ENCODE results near the gene LHX2.
"Not testable (repeated sequence)": the region's sequence is repeated elsewhere in the genome, so short reads cannot be mapped to it uniquely, and the experiment has no call there.

Gene LHX2, protein sequence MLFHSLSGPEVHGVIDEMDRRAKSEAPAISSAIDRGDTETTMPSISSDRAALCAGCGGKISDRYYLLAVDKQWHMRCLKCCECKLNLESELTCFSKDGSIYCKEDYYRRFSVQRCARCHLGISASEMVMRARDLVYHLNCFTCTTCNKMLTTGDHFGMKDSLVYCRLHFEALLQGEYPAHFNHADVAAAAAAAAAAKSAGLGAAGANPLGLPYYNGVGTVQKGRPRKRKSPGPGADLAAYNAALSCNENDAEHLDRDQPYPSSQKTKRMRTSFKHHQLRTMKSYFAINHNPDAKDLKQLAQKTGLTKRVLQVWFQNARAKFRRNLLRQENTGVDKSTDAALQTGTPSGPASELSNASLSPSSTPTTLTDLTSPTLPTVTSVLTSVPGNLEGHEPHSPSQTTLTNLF

DNA sequence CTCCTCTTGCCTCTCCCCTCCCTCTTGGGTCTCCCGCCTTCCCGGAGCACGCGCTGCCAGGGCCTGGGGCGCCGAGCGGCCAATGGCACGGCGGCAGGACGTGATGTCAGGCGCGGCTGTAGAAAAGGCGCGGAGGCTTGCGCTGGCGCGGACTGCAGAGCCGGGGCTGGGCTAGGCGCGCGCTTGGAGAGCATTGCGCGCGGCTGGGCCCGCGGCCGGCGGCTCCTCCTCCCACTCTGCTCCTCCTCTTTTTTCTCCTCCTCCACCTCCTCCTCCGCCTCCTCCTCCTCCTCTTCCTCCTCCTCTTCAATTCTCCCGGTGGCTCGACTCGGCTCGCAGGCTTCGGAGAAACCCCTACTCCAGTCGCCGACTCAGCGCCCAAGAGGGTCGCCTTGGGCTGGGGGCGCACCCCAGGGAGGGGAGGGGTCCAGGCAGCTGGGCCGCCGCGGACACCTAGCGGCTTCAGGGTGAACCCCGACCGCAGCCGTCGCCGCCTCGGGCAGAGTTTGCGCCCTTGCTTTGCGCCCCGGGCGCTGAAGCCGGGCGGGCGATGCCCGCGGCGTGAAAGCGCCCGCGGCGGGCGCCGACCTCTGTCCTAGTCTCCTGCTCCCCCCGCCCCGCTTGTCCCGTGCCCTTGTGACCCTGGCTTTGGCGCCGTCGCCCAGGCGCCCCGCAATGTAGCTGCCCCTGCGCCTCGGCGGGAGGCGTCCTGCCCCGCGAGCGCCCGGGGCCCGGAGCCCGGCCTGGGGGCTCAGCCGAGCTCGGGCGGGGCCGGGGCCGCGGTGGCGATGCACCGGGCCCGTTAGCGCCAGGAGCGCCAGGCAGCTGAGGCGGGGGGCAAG, at the start of gene LHX2:
TSS of gene LHX2 (plus strand) at position 309 of the 842 bp plus-strand sequence. CDS start 581 bp downstream, outside the sequence.
- DNase-seq: no peak

DNA sequence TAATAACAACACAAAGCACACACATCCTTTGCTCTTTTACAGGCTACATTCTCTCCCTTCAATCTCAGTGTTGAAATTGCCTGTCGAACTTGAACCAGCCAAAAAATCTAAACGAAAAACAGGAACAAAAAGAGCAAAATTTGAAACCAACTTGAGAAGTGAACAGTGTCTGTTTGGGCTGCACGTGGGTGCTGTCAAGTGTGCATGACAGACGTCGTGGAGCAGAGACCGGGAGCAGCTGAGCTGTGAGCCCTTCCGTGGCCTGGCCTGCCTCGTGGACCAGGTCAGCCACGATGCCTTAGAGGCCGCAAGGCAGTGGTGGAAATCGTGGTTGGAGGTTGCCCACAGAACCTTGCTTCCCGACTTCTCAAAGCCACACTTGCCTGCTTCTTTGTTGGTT, 46.8 kb upstream of the LHX2 start:
- DNase-seq: no peak

- no peak for DNase-seq
These were observed 45.5 kb upstream of the LHX2 start for GRCh38 chr9:123965801-123966686.

- no peak for DNase-seq
These were observed 44.2 kb upstream of the LHX2 start for GRCh38 chr9:123967323-123967722.

GRCh38 chr9:123972618-123973017, 39.0 kb upstream of the LHX2 start:
- DNase-seq: no peak

DNA sequence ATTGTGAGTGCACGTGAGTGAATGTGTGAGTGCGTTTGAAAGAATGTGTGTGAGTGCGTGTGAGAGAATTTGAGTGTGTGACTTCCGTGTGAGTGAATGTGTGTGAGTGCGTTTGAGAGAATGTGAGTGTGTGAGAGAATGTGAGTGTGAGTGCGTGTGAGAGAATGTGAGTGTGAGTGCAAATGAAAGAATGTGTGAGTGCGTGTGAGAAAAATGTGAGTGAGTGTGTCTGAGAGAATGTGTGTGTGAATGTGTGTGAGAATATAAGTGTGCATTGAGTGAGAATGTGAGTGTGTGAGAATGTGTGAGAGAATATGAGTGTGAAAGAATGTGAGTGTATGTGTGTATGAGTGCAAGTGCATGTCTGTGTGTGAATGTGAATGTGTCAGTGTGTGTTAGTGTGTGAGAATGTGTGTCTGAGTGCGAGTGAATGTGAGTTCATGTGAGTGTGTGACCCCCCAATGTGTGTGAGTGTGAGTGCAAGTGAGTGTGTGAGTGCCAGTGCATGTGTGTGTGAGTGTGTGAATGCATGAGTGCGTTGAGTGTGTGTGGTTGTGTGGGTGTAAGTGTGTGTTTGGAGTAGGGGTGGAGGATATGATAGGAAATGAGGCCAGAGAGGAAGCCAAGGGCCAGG, 37.9 kb upstream of the LHX2 start:
- no peak for DNase-seq

DNA sequence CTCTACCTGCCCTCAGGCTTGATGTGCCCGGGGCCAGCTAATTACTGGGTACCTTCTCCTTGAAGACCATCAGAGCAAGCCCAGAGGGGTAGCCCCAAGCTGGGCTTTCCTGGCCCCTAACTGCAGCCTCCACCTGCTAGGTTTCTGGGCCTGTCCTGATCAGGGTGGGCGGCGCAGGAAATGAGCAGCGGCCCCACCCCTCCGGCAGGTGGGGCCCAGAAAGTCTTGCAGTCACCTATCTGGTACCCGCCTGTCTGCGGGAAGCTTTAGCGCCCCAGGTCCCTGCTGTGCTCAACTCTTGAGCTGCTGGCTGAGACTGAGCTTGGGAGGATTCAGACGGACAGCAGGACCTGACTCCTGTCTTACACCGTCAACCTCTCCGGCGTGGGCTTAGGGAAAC, 37.1 kb upstream of the LHX2 start:
- no peak for DNase-seq

GRCh38 chr9:123975871-123976270, 35.7 kb upstream of the LHX2 start:
- DNase-seq: no peak

DNA sequence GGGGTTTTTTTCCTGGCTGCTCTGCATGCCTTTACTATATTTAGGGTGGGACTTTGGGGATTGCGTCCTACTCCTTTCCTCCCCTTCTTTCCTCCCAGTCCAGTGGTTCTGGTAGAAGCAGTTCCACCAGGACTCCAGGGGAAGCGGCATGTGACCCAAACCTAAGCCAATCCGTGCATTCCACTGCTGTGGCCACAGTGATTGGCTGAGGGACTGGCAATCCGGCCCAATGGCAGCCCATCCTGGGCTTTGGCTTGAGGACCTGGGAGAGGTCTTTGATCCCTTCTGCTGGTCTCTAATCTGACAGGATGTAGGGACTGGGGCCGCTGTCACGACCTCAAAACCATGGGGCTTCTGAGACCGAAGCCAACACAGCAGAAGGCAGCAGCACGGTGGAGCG, 35.0 kb upstream of the LHX2 start:
- not testable (repeated sequence) for DNase-seq

- DNase-seq: no peak
These were observed 32.6 kb upstream of the LHX2 start for GRCh38 chr9:123978981-123979380.

GRCh38 chr9:123982535-123982934, 29.0 kb upstream of the LHX2 start:
- no peak for DNase-seq

GRCh38 chr9:123983047-123983446, 28.5 kb upstream of the LHX2 start:
- no peak for DNase-seq

DNA sequence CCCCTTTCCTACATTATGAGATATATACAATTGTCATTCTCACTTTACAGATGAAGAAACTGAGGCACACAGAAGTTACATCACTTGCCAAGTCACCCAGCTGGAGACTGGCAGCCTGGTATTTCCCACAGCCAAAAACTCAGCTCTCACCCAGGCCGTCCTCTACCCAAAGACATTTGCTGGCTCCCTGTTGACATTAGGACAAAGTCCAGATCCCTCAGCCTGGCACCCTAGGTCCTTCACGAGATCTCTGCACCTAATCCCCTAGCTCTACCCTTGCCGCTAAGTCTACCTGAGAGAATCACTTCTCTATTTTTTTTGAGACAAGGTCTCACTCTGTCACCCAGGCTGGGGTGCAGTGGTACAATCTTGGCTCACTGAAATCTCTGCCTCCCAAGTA, 26.8 kb upstream of the LHX2 start:
- no peak for DNase-seq

GRCh38 chr9:123985869-123986268, 25.7 kb upstream of the LHX2 start:
- DNase-seq: no peak

DNA sequence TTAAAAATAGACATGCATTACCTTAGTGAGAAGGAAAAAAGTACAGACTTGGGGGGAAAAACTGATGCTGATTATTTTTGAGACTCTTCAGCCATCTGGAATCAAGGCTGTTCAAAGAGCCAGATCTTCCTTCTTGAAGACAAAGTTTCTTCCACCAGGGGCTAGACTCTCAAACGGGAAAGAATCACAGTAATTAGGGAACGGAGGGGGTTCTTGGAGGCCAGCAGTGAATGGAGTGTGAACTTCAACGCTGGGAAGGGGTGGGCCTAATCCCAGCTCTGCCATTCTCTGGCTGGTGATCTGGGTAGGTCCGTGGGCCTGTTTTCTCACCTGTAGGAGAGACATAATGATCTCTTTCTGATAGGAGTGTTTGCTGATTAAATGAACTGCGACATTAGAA, 21.1 kb upstream of the LHX2 start:
- no peak for DNase-seq

DNA sequence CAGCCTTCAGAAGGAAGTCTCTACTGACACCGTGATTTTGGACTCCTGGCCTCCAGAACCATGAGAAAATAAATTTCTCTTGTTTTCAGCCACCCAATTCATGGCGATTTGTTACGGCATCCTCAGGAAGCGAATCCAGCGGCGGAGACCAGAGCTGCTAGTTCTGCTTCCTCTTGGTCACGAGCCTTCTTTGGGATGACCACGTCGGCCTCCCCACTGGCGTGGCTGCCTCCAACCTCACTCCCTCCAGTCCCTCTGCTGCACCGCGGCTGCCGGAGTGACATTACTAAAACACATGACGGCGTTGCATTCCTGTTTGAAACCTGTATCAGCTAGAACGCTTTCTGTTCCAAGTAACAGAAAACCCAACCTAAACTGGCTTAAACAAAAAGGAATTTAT, 18.9 kb upstream of the LHX2 start:
- not testable (repeated sequence) for DNase-seq

DNA sequence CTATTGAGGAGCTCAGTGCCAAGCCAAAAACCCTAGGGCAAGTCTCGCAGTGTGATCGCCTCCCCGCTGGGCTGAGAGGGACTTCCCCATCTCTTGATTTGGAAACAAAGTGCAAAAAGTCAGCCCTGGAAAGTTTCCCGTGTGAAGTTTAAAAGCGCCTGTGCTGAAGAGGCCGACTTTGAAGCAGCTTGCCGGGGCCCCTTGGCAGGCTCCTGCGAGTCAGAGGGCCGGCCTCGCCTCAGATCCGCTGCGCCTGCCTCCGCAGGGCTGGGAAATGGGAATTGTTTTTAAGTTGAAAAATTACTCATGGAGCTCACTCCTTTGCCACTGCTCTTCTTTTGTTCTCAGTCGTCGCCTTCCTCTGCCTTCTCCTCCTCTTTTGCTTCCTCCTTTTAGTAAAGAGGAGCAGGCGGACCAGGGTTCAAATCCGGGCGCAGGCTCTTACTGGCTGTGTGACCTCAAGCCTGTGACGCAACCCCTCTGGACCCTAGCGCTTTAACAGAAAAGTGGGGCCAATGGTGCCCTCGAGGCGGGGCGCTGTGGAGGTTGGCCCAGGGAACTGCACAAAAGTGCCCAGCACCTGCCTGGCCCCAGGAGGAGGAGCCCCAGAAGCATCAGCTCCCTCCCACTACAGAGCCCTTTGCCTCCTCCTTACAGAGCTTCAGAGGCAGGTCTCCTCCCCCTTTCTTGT, 14.7 kb upstream of the LHX2 start:
- no peak for DNase-seq

- no peak for DNase-seq
These were observed 13.8 kb upstream of the LHX2 start for GRCh38 chr9:123997665-123998277.

- DNase-seq: no peak
These were observed 13.2 kb upstream of the LHX2 start for GRCh38 chr9:123998278-123998925.

GRCh38 chr9:123998970-123999621, 12.5 kb upstream of the LHX2 start:
- no peak for DNase-seq

Measured in kidney glomerular epithelial cell (primary cell).